Measurements from ENCODE around the gene MAN1A1.

Gene MAN1A1

DNA sequence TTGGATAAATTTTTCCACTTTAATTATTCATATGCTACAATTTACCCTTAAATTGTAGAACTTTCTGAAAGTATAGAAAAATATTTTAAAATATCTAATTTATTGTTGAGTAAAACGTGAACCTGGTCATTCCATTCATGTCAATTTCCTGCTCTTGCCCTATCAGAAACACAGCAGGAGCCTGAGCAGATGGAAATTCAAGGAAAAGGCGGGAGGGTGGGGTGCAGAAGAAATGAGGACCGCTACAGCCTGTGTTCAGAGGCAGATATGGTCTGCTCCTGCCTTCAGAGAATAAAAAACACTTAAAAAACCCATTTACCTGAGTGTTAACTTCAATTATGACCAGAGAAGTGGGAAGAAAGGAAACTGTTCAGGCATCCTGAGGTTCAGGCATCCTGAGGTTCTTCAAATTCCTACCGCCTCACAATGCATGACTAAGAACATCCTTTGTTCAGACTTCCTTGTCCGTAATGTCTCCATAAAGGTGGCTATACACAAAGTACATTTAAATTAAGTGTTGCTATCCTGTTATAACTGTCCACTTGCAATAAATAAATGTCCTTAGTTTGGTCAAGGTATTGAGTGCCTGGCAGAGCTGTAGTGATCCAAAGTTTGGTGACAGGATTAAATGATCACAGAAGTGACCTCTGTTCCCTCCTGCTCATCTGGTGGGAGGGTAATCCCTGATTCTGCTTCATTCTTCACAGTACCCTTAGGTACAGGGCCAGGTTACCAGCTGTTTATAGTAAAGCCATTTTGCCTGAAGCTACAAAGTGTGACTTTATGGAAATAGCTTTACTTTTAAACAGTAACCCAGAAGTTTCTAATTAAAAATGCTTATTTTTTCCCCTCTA, 109.1 kb downstream of the MAN1A1 start:
- no peaks in the 10 kb centered on the region for H3K79me2 ChIP-seq (ENCODE audit: control insufficient read depth, low read length)
- no peaks in the 10 kb centered on the region for H3K36me3 ChIP-seq (ENCODE audit: control insufficient read depth, low read length)
- TF ChIP-seq EZH2phosphoT487 (IDR thresholded peaks at IDR 0.05; ENCODE audit: borderline replicate concordance, low read length), result no peak
- TF ChIP-seq, protein P1, sequence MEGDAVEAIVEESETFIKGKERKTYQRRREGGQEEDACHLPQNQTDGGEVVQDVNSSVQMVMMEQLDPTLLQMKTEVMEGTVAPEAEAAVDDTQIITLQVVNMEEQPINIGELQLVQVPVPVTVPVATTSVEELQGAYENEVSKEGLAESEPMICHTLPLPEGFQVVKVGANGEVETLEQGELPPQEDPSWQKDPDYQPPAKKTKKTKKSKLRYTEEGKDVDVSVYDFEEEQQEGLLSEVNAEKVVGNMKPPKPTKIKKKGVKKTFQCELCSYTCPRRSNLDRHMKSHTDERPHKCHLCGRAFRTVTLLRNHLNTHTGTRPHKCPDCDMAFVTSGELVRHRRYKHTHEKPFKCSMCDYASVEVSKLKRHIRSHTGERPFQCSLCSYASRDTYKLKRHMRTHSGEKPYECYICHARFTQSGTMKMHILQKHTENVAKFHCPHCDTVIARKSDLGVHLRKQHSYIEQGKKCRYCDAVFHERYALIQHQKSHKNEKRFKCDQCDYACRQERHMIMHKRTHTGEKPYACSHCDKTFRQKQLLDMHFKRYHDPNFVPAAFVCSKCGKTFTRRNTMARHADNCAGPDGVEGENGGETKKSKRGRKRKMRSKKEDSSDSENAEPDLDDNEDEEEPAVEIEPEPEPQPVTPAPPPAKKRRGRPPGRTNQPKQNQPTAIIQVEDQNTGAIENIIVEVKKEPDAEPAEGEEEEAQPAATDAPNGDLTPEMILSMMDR (IDR thresholded peaks at IDR 0.05; ENCODE audit: low read depth, low read length, poor library complexity, severe bottlenecking), result no peak

DNA sequence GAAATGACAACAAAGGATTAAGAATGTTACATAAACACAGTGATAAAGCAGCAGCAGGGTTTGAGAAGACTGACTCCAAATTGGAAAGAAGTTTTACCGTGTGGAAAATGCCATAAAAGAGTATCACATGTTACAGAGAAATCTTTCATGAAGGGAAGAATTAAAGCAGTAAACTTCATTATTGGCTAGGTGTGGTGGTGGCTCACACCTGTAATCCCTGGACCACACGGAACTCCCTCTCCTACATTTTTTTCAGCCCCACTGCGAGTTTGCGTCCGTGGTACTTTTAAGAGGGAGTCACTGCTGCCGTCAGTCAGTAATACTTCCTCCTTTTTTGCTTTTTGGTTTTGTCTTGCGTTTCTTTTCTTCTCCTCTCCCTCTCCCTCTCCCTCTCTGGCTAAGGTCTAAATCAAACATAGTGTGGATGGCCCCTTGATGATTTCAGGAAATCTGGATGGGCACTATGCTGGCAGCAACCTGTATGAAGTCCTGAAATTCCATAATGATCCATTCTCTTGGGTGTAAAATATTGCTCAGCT, 112.3 kb downstream of the MAN1A1 start:
- no peaks in the 10 kb centered on the region for H4K20me1 ChIP-seq (ENCODE audit: control insufficient read depth, insufficient read depth, low read depth, low read length)
- no peaks in the 10 kb centered on the region for H3K79me2 ChIP-seq (ENCODE audit: control insufficient read depth, low read length)
- no peak overlapping the region for H3K4me2 ChIP-seq (ENCODE audit: low read length)
- H3K36me3 ChIP-seq (ENCODE audit: control insufficient read depth, low read length), result no peaks in the 10 kb centered on the region
- no peak overlapping the region for H3K27ac ChIP-seq (ENCODE audit: low read depth, low read length)
- H3K9me2 ChIP-seq (replicated peaks; ENCODE audit: control insufficient read depth, low read length), result no peaks in the 10 kb centered on the region
- H3K9me3 ChIP-seq (ENCODE audit: control insufficient read depth, insufficient read depth, low read length), result no peaks in the 10 kb centered on the region
- no peak overlapping the region for H3K4me3 ChIP-seq (ENCODE audit: low read length)
- TF ChIP-seq EZH2phosphoT487 (IDR thresholded peaks at IDR 0.05; ENCODE audit: borderline replicate concordance, low read length), result no peak
- TF ChIP-seq, protein P1 (IDR thresholded peaks at IDR 0.05; ENCODE audit: low read depth, low read length, poor library complexity, severe bottlenecking), result no peak
- H3K27me3 ChIP-seq (ENCODE audit: control insufficient read depth, low read length), result no peaks in the 10 kb centered on the region
- H3F3A ChIP-seq (ENCODE audit: control insufficient read depth, insufficient read depth), result no peaks in the 10 kb centered on the region
- no peaks in the 10 kb centered on the region for H3K4me1 ChIP-seq (ENCODE audit: control insufficient read depth, low read length)

More for the DNA sequence above, 109.1 kb downstream of the MAN1A1 start:
- H3K27ac ChIP-seq (ENCODE audit: low read depth, low read length), result no peak overlapping the region
- H3K4me1 ChIP-seq (ENCODE audit: control insufficient read depth, low read length), result no peaks in the 10 kb centered on the region
- no peaks in the 10 kb centered on the region for H3F3A ChIP-seq (ENCODE audit: control insufficient read depth, insufficient read depth)
- H3K4me3 ChIP-seq (ENCODE audit: low read length), result no peak overlapping the region
- no peaks in the 10 kb centered on the region for H3K27me3 ChIP-seq (ENCODE audit: control insufficient read depth, low read length)
- no peaks in the 10 kb centered on the region for H3K9me2 ChIP-seq (replicated peaks; ENCODE audit: control insufficient read depth, low read length)
- no peak overlapping the region for H3K4me2 ChIP-seq (ENCODE audit: low read length)
- H3K9me3 ChIP-seq (ENCODE audit: control insufficient read depth, insufficient read depth, low read length), result no peaks in the 10 kb centered on the region
- H4K20me1 ChIP-seq (ENCODE audit: control insufficient read depth, insufficient read depth, low read depth, low read length), result no peaks in the 10 kb centered on the region

DNA sequence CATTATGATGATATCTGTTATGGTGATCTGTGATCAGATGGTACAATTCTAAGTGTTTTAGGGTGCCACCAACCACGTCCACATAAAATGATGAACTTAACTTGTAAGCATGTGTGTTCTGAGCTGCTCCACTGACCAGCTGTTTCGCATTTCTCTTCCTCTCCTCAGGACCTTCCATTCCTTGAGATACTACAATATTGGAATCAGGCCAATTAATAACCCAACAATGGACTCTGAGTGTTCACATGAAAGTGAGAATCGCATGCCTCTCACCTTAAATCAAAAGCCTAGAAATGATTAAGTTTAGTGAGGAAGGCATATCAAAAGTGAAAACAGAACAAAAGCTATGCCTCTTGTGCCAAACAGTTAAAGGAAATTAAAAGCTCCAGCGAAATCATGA, 114.6 kb downstream of the MAN1A1 start:
- Histone ChIP-seq H3K4me2 (ENCODE audit: low read length) (no peak overlapping the region), H3K4me3 (ENCODE audit: low read length) (no peak overlapping the region), H3K9me3 (ENCODE audit: control insufficient read depth, insufficient read depth, low read length) (no peaks in the 10 kb centered on the region), H3K27me3 (ENCODE audit: control insufficient read depth, low read length) (no peaks in the 10 kb centered on the region), H4K20me1 (ENCODE audit: control insufficient read depth, insufficient read depth, low read depth, low read length) (no peaks in the 10 kb centered on the region), H3K36me3 (ENCODE audit: control insufficient read depth, low read length) (no peaks in the 10 kb centered on the region), H3K79me2 (ENCODE audit: control insufficient read depth, low read length) (no peaks in the 10 kb centered on the region), H3K4me1 (ENCODE audit: control insufficient read depth, low read length) (no peaks in the 10 kb centered on the region), H3K9me2 (replicated peaks; ENCODE audit: control insufficient read depth, low read length) (no peaks in the 10 kb centered on the region), H3F3A (ENCODE audit: control insufficient read depth, insufficient read depth) (no peaks in the 10 kb centered on the region), H3K27ac (ENCODE audit: low read depth, low read length) (no peak overlapping the region)
- TF ChIP-seq, protein P1 (IDR thresholded peaks at IDR 0.05; ENCODE audit: low read depth, low read length, poor library complexity, severe bottlenecking), result no peak
- no peak for TF ChIP-seq EZH2phosphoT487 (IDR thresholded peaks at IDR 0.05; ENCODE audit: borderline replicate concordance, low read length)
